Measurements from ENCODE around the gene ACSS1.

Gene ACSS1

DNA sequence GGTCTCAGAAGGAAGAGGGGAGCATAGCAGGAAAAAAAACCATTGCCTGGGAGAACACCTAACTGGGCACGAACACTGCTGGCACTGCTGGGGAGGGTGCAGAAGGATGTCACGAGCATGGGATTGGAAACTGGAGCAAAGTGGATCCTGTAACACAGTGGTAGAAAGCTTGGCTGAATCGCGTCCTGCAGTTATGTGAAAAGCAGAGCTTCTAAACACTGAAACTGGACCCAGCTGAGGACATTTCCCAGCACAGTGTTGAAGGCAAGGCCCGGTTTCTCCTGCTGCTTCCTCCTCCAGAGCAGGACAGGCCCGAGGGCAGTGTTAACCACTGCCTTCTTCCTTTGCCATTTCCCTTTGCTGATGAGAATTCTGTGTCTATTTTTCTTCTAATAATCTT is 72.1 kb downstream of the ACSS1 start:
- Histone ChIP-seq H2BK120ac (ENCODE audit: insufficient read depth, low read length, poor library complexity) (no peak overlapping the region), H3K27me3 (ENCODE audit: insufficient read depth, low read length) (no peaks in the 10 kb centered on the region), H3K18ac (ENCODE audit: low read length) (no peak overlapping the region), H3K4me3 (ENCODE audit: low read depth, low read length) (no peak overlapping the region), H3K27ac (ENCODE audit: low read depth, low read length) (no peak overlapping the region), H3K79me1 (ENCODE audit: low read length) (no peaks in the 10 kb centered on the region), H3K79me2 (ENCODE audit: control insufficient read depth, insufficient read depth, low read length, poor library complexity) (no peaks in the 10 kb centered on the region), H3K9ac (ENCODE audit: low read length) (no peak overlapping the region), H3K4ac (ENCODE audit: low read depth, low read length) (no peak overlapping the region), H2AFZ (ENCODE audit: insufficient read depth, low read length, poor library complexity) (no peak overlapping the region), H2BK12ac (ENCODE audit: low read length) (no peak overlapping the region), H4K91ac (ENCODE audit: low read depth, low read length) (no peak overlapping the region), H3K9me3 (ENCODE audit: insufficient read depth, low read depth, low read length) (no peaks in the 10 kb centered on the region), H3K23ac (ENCODE audit: low read length) (no peak overlapping the region), H3K36me3 (ENCODE audit: control insufficient read depth in 1 of 2, insufficient read depth in 2 of 2, low read length in 2 of 2) (peaks cover 7 to 9% of the 10 kb centered on the region in 2 experiments), H4K12ac (ENCODE audit: low read depth, low read length) (no peak overlapping the region), H2AK5ac (ENCODE audit: low read length) (no peak overlapping the region), H3K14ac (ENCODE audit: low read length) (no peak overlapping the region), H3K4me2 (ENCODE audit: low read length) (no peak overlapping the region), H3K4me1 (ENCODE audit: control insufficient read depth in 1 of 2, insufficient read depth in 2 of 2, low read length in 2 of 2) (no peaks in the 10 kb centered on the region), H4K8ac (ENCODE audit: low read depth, low read length) (no peak overlapping the region), H2BK5ac (ENCODE audit: low read depth, low read length, poor library complexity) (no peak overlapping the region)
- DNase-seq = no peak
- no CpG with 5 or more reads among the region's 6 CpGs for WGBS (ENCODE audit: extremely low coverage, insufficient coverage, insufficient read length)

DNA sequence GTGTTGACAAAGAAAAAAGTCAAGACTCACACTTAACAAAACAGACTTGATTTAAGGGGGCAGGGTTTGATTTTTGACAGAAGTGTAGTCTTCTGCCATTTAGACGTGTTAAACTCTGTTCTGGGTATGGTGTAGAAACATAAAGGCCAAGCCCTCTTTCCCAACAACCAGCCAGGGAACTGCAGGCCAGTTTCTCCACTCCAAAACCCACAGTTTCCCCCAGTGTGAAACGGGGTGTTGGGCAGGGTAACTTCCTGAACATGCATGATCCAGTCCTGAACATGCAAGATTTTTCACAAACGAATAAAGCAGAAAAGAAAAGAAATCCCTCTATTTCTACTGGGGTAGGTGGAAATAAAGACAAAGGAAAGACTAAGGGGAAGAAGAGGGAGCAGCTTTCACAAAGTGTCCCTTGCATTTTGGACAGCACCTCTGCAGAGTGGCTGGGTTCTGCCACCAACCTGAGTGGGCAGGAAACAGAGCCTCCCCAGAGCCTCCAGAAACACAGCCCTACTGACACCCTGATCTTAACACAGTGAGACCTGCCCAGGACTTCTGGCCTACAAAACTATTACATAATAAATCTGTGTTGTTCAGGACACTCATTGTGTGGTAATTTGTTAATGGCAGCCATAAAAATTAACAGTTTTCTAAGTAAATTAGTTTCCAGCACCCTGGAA is 72.8 kb downstream of the ACSS1 start:
- Histone ChIP-seq H3K79me1 (ENCODE audit: low read length) (no peaks in the 10 kb centered on the region), H3K36me3 (ENCODE audit: control insufficient read depth in 1 of 2, insufficient read depth in 2 of 2, low read length in 2 of 2) (peaks cover 14 to 16% of the 10 kb centered on the region in 2 experiments), H3K18ac (ENCODE audit: low read length) (no peak overlapping the region), H3K27ac (ENCODE audit: low read depth, low read length) (no peak overlapping the region), H2BK12ac (ENCODE audit: low read length) (no peak overlapping the region), H3K14ac (ENCODE audit: low read length) (no peak overlapping the region), H2AFZ (ENCODE audit: insufficient read depth, low read length, poor library complexity) (no peak overlapping the region), H3K4me2 (ENCODE audit: low read length) (no peak overlapping the region), H3K27me3 (ENCODE audit: insufficient read depth, low read length) (no peaks in the 10 kb centered on the region), H2BK120ac (ENCODE audit: insufficient read depth, low read length, poor library complexity) (no peak overlapping the region), H3K4me3 (ENCODE audit: low read depth, low read length) (no peak overlapping the region), H3K23ac (ENCODE audit: low read length) (no peak overlapping the region), H3K4ac (ENCODE audit: low read depth, low read length) (no peak overlapping the region), H2AK5ac (ENCODE audit: low read length) (no peak overlapping the region), H4K8ac (ENCODE audit: low read depth, low read length) (no peak overlapping the region), H3K4me1 (ENCODE audit: control insufficient read depth in 1 of 2, insufficient read depth in 2 of 2, low read length in 2 of 2) (no peaks in the 10 kb centered on the region), H3K9ac (ENCODE audit: low read length) (no peak overlapping the region), H4K12ac (ENCODE audit: low read depth, low read length) (no peak overlapping the region), H3K9me3 (ENCODE audit: insufficient read depth, low read depth, low read length) (peaks cover 6% of the 10 kb centered on the region), H4K91ac (ENCODE audit: low read depth, low read length) (no peak overlapping the region), H2BK5ac (ENCODE audit: low read depth, low read length, poor library complexity) (no peak overlapping the region), H3K79me2 (ENCODE audit: control insufficient read depth, insufficient read depth, low read length, poor library complexity) (no peaks in the 10 kb centered on the region)
- DNase-seq = no peak
- WGBS (ENCODE audit: extremely low coverage, insufficient coverage, insufficient read length) = no CpG with 5 or more reads among the region's 3 CpGs

DNA sequence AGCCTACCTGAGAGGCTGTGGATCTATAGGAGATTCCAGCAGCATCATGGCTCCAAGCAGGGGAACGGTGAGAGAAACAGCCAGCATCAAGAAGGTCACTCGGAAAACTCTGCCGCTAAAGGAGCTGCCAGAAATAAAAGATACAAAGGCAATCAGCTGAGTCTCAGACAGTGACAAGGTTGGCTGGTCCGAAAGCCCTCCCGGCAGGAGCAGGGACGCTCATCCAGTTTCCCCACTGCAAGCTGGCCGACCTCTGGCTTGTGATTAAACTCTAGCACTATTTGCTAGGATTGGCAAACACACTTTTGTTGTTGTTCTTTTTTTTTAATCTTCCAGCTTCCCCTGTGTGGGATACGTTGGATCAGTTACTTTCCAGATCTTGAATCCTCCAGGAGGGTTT is 74.0 kb downstream of the ACSS1 start:
- H4K12ac ChIP-seq (ENCODE audit: low read depth, low read length) = no peak overlapping the region
- H2BK5ac ChIP-seq (ENCODE audit: low read depth, low read length, poor library complexity) = no peak overlapping the region
- no CpG with 5 or more reads among the region's 8 CpGs for WGBS (ENCODE audit: extremely low coverage, insufficient coverage, insufficient read length)
- no peak overlapping the region for H3K18ac ChIP-seq (ENCODE audit: low read length)
- no peaks in the 10 kb centered on the region for H3K79me1 ChIP-seq (ENCODE audit: low read length)
- no peak overlapping the region for H3K9ac ChIP-seq (ENCODE audit: low read length)
- no peaks in the 10 kb centered on the region for H3K79me2 ChIP-seq (ENCODE audit: control insufficient read depth, insufficient read depth, low read length, poor library complexity)
- H3K27ac ChIP-seq (ENCODE audit: low read depth, low read length) = no peak overlapping the region
- no peaks in the 10 kb centered on the region for H3K27me3 ChIP-seq (ENCODE audit: insufficient read depth, low read length)
- no peak overlapping the region for H3K14ac ChIP-seq (ENCODE audit: low read length)
- H3K4ac ChIP-seq (ENCODE audit: low read depth, low read length) = no peak overlapping the region
- no peak overlapping the region for H2BK12ac ChIP-seq (ENCODE audit: low read length)
- no peak overlapping the region for H2AFZ ChIP-seq (ENCODE audit: insufficient read depth, low read length, poor library complexity)
- H3K4me1 ChIP-seq (ENCODE audit: control insufficient read depth in 1 of 2, insufficient read depth in 2 of 2, low read length in 2 of 2) = no peaks in the 10 kb centered on the region
- H4K8ac ChIP-seq (ENCODE audit: low read depth, low read length) = no peak overlapping the region
- no peak overlapping the region for H3K4me3 ChIP-seq (ENCODE audit: low read depth, low read length)
- peaks cover 15% of the 10 kb centered on the region for H3K9me3 ChIP-seq (ENCODE audit: insufficient read depth, low read depth, low read length)
- H3K4me2 ChIP-seq (ENCODE audit: low read length) = no peak overlapping the region
- H3K36me3 ChIP-seq (ENCODE audit: control insufficient read depth in 1 of 2, insufficient read depth in 2 of 2, low read length in 2 of 2) = peaks cover 17 to 23% of the 10 kb centered on the region in 2 experiments
- no peak overlapping the region for H3K23ac ChIP-seq (ENCODE audit: low read length)
- H4K91ac ChIP-seq (ENCODE audit: low read depth, low read length) = no peak overlapping the region
- DNase-seq = no peak
- H2BK120ac ChIP-seq (ENCODE audit: insufficient read depth, low read length, poor library complexity) = no peak overlapping the region
- H2AK5ac ChIP-seq (ENCODE audit: low read length) = no peak overlapping the region

DNA sequence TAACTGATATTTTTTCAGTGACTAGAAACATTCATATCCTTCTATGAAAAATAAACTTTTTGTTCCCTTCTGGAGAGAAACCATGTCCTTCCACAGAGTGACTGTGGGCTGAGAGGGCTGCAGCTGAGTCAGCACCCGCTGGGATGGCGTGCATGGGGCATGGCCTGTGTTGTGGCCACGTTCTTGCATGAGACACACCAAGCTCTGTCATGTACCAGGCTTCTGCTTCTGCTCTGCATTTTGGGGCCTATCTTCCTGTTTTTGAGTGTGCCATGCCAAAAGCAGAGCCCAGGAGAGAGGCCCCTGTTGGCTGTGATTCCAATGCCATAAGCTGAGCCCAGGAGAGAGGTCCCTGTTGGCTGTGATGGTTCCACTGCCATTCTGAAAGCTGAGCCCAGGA is 76.1 kb downstream of the ACSS1 start:
- no peaks in the 10 kb centered on the region for H3K79me2 ChIP-seq (ENCODE audit: control insufficient read depth, insufficient read depth, low read length, poor library complexity)
- no peaks in the 10 kb centered on the region for H3K27me3 ChIP-seq (ENCODE audit: insufficient read depth, low read length)
- no peak overlapping the region for H3K4me3 ChIP-seq (ENCODE audit: low read depth, low read length)
- peaks cover 20 to 27% of the 10 kb centered on the region in 2 experiments for H3K36me3 ChIP-seq (ENCODE audit: control insufficient read depth in 1 of 2, insufficient read depth in 2 of 2, low read length in 2 of 2)
- no peak overlapping the region for H2AFZ ChIP-seq (ENCODE audit: insufficient read depth, low read length, poor library complexity)
- no peak overlapping the region for H2BK120ac ChIP-seq (ENCODE audit: insufficient read depth, low read length, poor library complexity)
- DNase-seq = no peak
- H2AK5ac ChIP-seq (ENCODE audit: low read length) = no peak overlapping the region
- no peak overlapping the region for H4K12ac ChIP-seq (ENCODE audit: low read depth, low read length)
- no peak overlapping the region for H3K4ac ChIP-seq (ENCODE audit: low read depth, low read length)
- no peak overlapping the region for H4K91ac ChIP-seq (ENCODE audit: low read depth, low read length)
- H2BK5ac ChIP-seq (ENCODE audit: low read depth, low read length, poor library complexity) = no peak overlapping the region
- no CpG with 5 or more reads among the region's 3 CpGs for WGBS (ENCODE audit: extremely low coverage, insufficient coverage, insufficient read length)
- no peak overlapping the region for H3K18ac ChIP-seq (ENCODE audit: low read length)
- H3K4me1 ChIP-seq (ENCODE audit: control insufficient read depth in 1 of 2, insufficient read depth in 2 of 2, low read length in 2 of 2) = no peaks in the 10 kb centered on the region
- H3K9me3 ChIP-seq (ENCODE audit: insufficient read depth, low read depth, low read length) = peaks cover 15% of the 10 kb centered on the region
- H3K23ac ChIP-seq (ENCODE audit: low read length) = no peak overlapping the region
- H3K4me2 ChIP-seq (ENCODE audit: low read length) = no peak overlapping the region
- H3K27ac ChIP-seq (ENCODE audit: low read depth, low read length) = no peak overlapping the region
- H4K8ac ChIP-seq (ENCODE audit: low read depth, low read length) = no peak overlapping the region
- no peak overlapping the region for H3K9ac ChIP-seq (ENCODE audit: low read length)
- no peak overlapping the region for H3K14ac ChIP-seq (ENCODE audit: low read length)
- no peak overlapping the region for H2BK12ac ChIP-seq (ENCODE audit: low read length)
- H3K79me1 ChIP-seq (ENCODE audit: low read length) = no peaks in the 10 kb centered on the region
